MM.1S (cell line): ENCODE measurements around the gene PDYN.

Experiments
- DNase-seq: peaks from one replicate; pipeline ENCODE4 v3.0.0-alpha.2; 2015
- H2AFZ ChIP-seq: fragments of 300-600 bp; sonication (generic); 2 replicates; pipeline ENCODE4 v1.6.0; 2016; ENCODE audit warnings: antibody characterized with exemption, low read length
- H3F3A ChIP-seq: fragments of 300-600 bp; sonication (generic); 2 replicates; pipeline ENCODE4 v1.6.1; 2016; ENCODE audit warnings: mild to moderate bottlenecking, antibody characterized with exemption, low read length, moderate library complexity, mixed read lengths; ENCODE audit not compliant: insufficient read depth
- H3K27ac ChIP-seq: fragments of 300-600 bp; sonication (generic); 2 replicates; pipeline ENCODE4 v1.5.1; 2016; ENCODE audit warnings: mild to moderate bottlenecking, low read length
- H3K27me3 ChIP-seq: fragments of 300-600 bp; sonication (generic); replicated peaks from 2 replicates; pipeline ENCODE4 v1.6.0; 2016; ENCODE audit warnings: low read length; ENCODE audit not compliant: insufficient read depth
- H3K36me3 ChIP-seq: fragments of 300-600 bp; sonication (generic); replicated peaks from 2 replicates; pipeline ENCODE4 v1.6.1; 2016; ENCODE audit warnings: mild to moderate bottlenecking, low read length, mixed read lengths; ENCODE audit not compliant: insufficient read depth
- H3K4me1 ChIP-seq: fragments of 300-600 bp; sonication (generic); 2 replicates; pipeline ENCODE4 v1.6.1; 2016; ENCODE audit warnings: low read length, mixed read lengths
- H3K4me2 ChIP-seq: fragments of 300-600 bp; sonication (generic); 2 replicates; pipeline ENCODE4 v1.6.0; 2016; ENCODE audit warnings: low read depth, low read length
- H3K4me3 ChIP-seq: fragments of 300-600 bp; sonication (generic); 2 replicates; pipeline ENCODE4 v1.5.1; 2016; ENCODE audit warnings: low read length, mixed read lengths
- H3K79me2 ChIP-seq: fragments of 300-600 bp; sonication (generic); 2 replicates; pipeline ENCODE4 v1.6.1; 2016; ENCODE audit warnings: mixed run types, low read length, mixed read lengths
- H3K9ac ChIP-seq: fragments of 300-600 bp; sonication (generic); 2 replicates; pipeline ENCODE4 v1.6.1; 2016; ENCODE audit warnings: low read length, mixed read lengths
- H3K9me2 ChIP-seq: fragments of 300-600 bp; sonication (generic); replicated peaks from 2 replicates; pipeline ENCODE4 v1.6.1; 2016; ENCODE audit warnings: mild to moderate bottlenecking, low read length, mixed read lengths; ENCODE audit not compliant: insufficient read depth
- H3K9me3 ChIP-seq: fragments of 300-600 bp; sonication (generic); replicated peaks from 2 replicates; pipeline ENCODE4 v1.6.1; 2016; ENCODE audit warnings: mild to moderate bottlenecking, low read length, mixed read lengths; ENCODE audit not compliant: insufficient read depth
- H4K20me1 ChIP-seq: fragments of 300-600 bp; sonication (generic); 2 replicates; pipeline ENCODE4 v1.6.1; 2016; ENCODE audit warnings: mild to moderate bottlenecking, low read length, moderate library complexity, mixed read lengths; ENCODE audit not compliant: insufficient read depth
- EZH2 ChIP-seq: fragments of 300-600 bp; sonication (generic); optimal IDR thresholded peaks from 2 replicates; pipeline ENCODE3; 2017; ENCODE audit warnings: low read depth, mild to moderate bottlenecking, antibody characterized with exemption, low read length, mixed read lengths
- EZH2phosphoT487 ChIP-seq: fragments of 300-600 bp; sonication (generic); IDR thresholded peaks from 2 replicates; pipeline ENCODE4 v1.6.1; 2018; ENCODE audit warnings: antibody characterized with exemption, low read length
- TF ChIP-seq, protein P1 (sequence below): fragments of 300-600 bp; sonication (generic); IDR thresholded peaks from 2 replicates; pipeline ENCODE4 v1.5.1; 2016; ENCODE audit warnings: antibody characterized with exemption, low read length, mixed read lengths

Gene PDYN

DNA sequence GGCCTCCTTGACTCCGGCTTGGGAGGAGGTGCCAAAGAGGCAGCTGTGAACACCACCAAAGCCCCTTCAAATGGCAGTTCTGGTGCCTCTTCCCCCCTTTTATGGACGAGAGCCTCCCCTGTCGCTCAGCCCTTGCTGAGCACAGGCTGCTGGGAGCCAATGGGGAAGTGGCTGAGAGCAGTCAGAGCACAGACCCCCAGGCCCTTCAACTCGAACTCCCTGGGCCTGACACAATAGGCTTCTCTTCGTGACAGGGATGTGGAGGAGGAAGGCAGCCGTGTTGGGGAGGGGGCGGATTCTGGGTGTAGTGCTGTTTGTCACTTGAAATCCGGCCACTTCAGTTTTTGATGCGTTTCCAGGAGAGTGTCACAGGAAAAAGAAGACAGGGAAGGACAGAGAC is at the start of gene PDYN:
Gene PDYN (minus strand): TSS at position 73 of the 400 bp plus-strand sequence. CDS start 10,974 bp downstream, outside the sequence.
- Histone ChIP-seq H3K9ac (no peak within 1 kb of the TSS), H3K36me3 (no peaks in the 10 kb centered on the region), H3K79me2 (no peaks in the 10 kb centered on the region), H4K20me1 (no peaks in the 10 kb centered on the region), H3K4me3 (peak within 1 kb of the TSS; percentile 38), H3K9me3 (no peaks in the 10 kb centered on the region), H3K27ac (no peak within 1 kb of the TSS), H3F3A (no peaks in the 10 kb centered on the region), H3K4me2 (peak within 1 kb of the TSS; percentile 54), H3K9me2 (no peaks in the 10 kb centered on the region), H3K27me3 (peaks cover 53% of the 10 kb centered on the region), H3K4me1 (no peaks in the 10 kb centered on the region), H2AFZ (peak within 1 kb of the TSS; percentile 45)
- DNase-seq: no peak
- TF ChIP-seq, protein P1, sequence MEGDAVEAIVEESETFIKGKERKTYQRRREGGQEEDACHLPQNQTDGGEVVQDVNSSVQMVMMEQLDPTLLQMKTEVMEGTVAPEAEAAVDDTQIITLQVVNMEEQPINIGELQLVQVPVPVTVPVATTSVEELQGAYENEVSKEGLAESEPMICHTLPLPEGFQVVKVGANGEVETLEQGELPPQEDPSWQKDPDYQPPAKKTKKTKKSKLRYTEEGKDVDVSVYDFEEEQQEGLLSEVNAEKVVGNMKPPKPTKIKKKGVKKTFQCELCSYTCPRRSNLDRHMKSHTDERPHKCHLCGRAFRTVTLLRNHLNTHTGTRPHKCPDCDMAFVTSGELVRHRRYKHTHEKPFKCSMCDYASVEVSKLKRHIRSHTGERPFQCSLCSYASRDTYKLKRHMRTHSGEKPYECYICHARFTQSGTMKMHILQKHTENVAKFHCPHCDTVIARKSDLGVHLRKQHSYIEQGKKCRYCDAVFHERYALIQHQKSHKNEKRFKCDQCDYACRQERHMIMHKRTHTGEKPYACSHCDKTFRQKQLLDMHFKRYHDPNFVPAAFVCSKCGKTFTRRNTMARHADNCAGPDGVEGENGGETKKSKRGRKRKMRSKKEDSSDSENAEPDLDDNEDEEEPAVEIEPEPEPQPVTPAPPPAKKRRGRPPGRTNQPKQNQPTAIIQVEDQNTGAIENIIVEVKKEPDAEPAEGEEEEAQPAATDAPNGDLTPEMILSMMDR: no peak
- TF ChIP-seq EZH2 (no peak), EZH2phosphoT487 (no peak)

DNA sequence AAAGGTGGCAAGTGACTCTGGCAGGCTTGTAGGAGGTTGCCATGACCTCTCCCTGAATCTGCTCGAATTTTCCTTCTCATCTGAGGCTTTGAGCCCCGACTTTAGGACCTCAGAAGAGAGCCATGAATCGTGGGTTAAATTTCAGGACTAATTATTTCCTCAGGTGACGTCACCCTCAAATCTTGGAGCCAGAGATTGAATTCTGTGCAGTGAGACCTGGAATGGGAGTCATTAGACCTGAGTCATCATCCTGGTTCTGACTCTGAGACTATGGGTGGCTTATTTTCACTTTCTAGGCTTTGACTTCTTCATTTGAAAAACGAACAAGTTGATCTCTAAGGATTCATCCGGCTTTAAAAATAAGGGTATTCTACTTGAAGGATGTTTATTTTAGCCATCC is 48.5 kb upstream of the PDYN start:
- Histone ChIP-seq H3K9me2 (no peaks in the 10 kb centered on the region), H2AFZ (no peak overlapping the region), H3K4me2 (no peak overlapping the region), H3K36me3 (no peaks in the 10 kb centered on the region), H3K79me2 (no peaks in the 10 kb centered on the region), H3K4me3 (no peak overlapping the region), H3K9ac (no peak overlapping the region), H3F3A (no peaks in the 10 kb centered on the region), H3K9me3 (no peaks in the 10 kb centered on the region), H4K20me1 (no peaks in the 10 kb centered on the region), H3K4me1 (no peaks in the 10 kb centered on the region), H3K27me3 (no peaks in the 10 kb centered on the region), H3K27ac (no peak overlapping the region)
- TF ChIP-seq, protein P1: no peak
- TF ChIP-seq EZH2: no peak
- no peak for TF ChIP-seq EZH2phosphoT487
- DNase-seq: no peak

DNA sequence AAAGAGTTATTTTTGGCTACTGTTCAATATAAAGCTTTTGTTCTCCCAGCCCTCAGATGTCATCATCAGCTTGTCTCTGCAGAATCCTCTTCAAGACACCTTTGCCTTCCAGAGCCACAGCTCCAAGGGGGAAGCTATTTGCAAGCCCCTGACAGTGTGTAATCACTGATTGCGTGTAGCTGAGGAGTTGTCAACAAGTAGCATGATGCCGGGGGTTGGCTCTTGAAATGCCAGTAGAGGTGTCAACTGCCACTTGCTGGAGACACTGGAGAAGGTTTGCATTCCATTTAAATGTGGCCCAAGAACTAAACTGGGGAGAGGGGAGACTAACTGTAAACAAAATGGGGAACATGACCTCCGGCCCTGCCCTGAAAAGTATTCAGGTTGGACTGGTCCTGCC is 44.3 kb upstream of the PDYN start:
- Histone ChIP-seq H3F3A (no peaks in the 10 kb centered on the region), H2AFZ (no peak overlapping the region), H3K79me2 (no peaks in the 10 kb centered on the region), H3K4me1 (no peaks in the 10 kb centered on the region), H3K9me3 (no peaks in the 10 kb centered on the region), H4K20me1 (no peaks in the 10 kb centered on the region), H3K4me2 (no peak overlapping the region), H3K27ac (no peak overlapping the region), H3K9me2 (no peaks in the 10 kb centered on the region), H3K36me3 (no peaks in the 10 kb centered on the region), H3K9ac (no peak overlapping the region), H3K27me3 (no peaks in the 10 kb centered on the region), H3K4me3 (no peak overlapping the region)
- DNase-seq: no peak
- TF ChIP-seq EZH2 (no peak), EZH2phosphoT487 (no peak)
- TF ChIP-seq, protein P1: no peak
